HL-60 (cell line): Measurements from ENCODE around the gene FHL2.

Experiments
- DNase-seq, 2 experiments: peaks; one replicate each; pipeline ENCODE4 v3.0.0-alpha.2; 2010 to 2020; ENCODE audit warnings: low read depth in 1 of 2, low spot score in 1 of 2
- H3K27ac ChIP-seq: fragments of 250-450 bp; sonication (Bioruptor Pico); replicated peaks from 2 replicates; pipeline ENCODE4 v1.5.1; 2020; ENCODE audit warnings: mild to moderate bottlenecking, moderate library complexity
- H3K27me3 ChIP-seq: fragments of 250-450 bp; sonication (Bioruptor Pico); 2 replicates; pipeline ENCODE4 v1.5.1; 2021; ENCODE audit warnings: mild to moderate bottlenecking, moderate library complexity; ENCODE audit not compliant: insufficient read depth, poor library complexity, severe bottlenecking
- H3K4me3 ChIP-seq: replicated peaks from 2 replicates; pipeline ENCODE4 v1.5.1; 2011; ENCODE audit warnings: mild to moderate bottlenecking, control low read depth, low read length; ENCODE audit not compliant: insufficient read depth
- GABPA ChIP-seq: IDR thresholded peaks from 2 replicates; pipeline ENCODE4 v1.6.1; 2012; ENCODE audit warnings: low read depth
- POLR2AphosphoS5 ChIP-seq: IDR thresholded peaks from 2 replicates; pipeline ENCODE4 v1.6.1; 2012; ENCODE audit warnings: low read depth
- REST ChIP-seq: IDR thresholded peaks from 2 replicates; pipeline ENCODE4 v1.6.1; 2012; ENCODE audit warnings: low read depth; ENCODE audit not compliant: insufficient replicate concordance
- SPI1 ChIP-seq: IDR thresholded peaks from 2 replicates; pipeline ENCODE4 v1.6.1; 2012; ENCODE audit warnings: low read depth, mild to moderate bottlenecking, borderline replicate concordance
- TF ChIP-seq, protein P1 (sequence below): IDR thresholded peaks from one replicate; pipeline ENCODE4 v1.5.1; 2011; ENCODE audit warnings: low read length, control low read depth, inconsistent platforms; ENCODE audit not compliant: insufficient read depth

The FHL2 gene

GRCh38 chr2:105393373-105394055 is 5.3 kb downstream of the FHL2 start:
- no peak overlapping the region for H3K27ac ChIP-seq
- DNase-seq, result no peak
- TF ChIP-seq, protein P1, sequence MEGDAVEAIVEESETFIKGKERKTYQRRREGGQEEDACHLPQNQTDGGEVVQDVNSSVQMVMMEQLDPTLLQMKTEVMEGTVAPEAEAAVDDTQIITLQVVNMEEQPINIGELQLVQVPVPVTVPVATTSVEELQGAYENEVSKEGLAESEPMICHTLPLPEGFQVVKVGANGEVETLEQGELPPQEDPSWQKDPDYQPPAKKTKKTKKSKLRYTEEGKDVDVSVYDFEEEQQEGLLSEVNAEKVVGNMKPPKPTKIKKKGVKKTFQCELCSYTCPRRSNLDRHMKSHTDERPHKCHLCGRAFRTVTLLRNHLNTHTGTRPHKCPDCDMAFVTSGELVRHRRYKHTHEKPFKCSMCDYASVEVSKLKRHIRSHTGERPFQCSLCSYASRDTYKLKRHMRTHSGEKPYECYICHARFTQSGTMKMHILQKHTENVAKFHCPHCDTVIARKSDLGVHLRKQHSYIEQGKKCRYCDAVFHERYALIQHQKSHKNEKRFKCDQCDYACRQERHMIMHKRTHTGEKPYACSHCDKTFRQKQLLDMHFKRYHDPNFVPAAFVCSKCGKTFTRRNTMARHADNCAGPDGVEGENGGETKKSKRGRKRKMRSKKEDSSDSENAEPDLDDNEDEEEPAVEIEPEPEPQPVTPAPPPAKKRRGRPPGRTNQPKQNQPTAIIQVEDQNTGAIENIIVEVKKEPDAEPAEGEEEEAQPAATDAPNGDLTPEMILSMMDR, result no peak
- TF ChIP-seq GABPA (no peak), POLR2AphosphoS5 (no peak), REST (no peak), SPI1 (no peak)
- H3K27me3 ChIP-seq, result peaks cover 17% of the 10 kb centered on the region
- no peak overlapping the region for H3K4me3 ChIP-seq

- TF ChIP-seq GABPA (no peak), POLR2AphosphoS5 (no peak), REST (no peak)
- no peak for DNase-seq
- Histone ChIP-seq H3K27ac (no peak overlapping the region), H3K4me3 (no peak overlapping the region), H3K27me3 (peaks cover 3% of the 10 kb centered on the region)
Observed at GRCh38 chr2:105391763-105392662, 6.8 kb downstream of the FHL2 start.

DNA sequence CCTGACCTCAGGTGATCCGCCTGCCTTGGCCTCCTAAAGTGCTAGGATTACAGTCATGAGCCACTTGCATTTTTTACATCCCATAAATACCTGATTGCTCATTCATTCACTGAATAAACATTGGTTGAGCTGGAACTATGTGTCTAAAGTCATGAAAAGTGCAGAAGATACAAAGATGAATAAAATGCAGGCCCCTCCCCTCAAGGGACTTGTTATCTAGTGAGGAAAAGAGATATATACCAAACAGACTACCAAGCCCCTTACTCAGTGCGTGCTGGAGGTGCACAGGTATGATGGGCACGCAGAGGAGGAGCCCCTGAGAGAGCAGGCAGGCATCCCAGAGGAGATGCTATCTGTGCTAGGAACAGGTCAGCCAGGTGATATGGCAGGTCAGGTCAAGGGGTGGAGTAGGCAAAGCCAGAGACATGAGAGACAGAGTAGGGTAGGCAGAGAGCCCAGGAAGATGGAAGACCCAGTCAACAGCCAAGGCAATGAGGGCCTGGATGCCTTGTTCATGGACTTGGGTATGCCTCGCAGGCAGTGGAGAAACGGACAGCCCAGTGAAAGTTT is 7.7 kb downstream of the FHL2 start:
- TF ChIP-seq POLR2AphosphoS5 (no peak), REST (no peak), SPI1 (no peak), GABPA (no peak)
- TF ChIP-seq, protein P1, result no peak
- Histone ChIP-seq H3K27me3 (peaks cover 3% of the 10 kb centered on the region), H3K4me3 (no peak overlapping the region), H3K27ac (no peak overlapping the region)
- DNase-seq, result no peak
